Caco-2 (cell line): Measurements from ENCODE around the gene PHLDB1. TPM values are rescaled to one million over a fixed set of nuclear protein-coding genes. Genes with fewer than 3 reads are reported as not detected.

Source experiments
- BruUV-seq: library from RNA; stranded (reverse); fragments of 400-500 nt; replicated peaks from 2 replicates; lab custom pipeline; 2021; lab: Mats Ljungman, UMichigan
- CTCF ChIA-PET: fragments of 300-600 bp; sonication (Branson Sonifier 250); formaldehyde crosslinking; loops from one replicate; lab custom pipeline; 2022; ENCODE audit warnings: antibody characterized with exemption; lab: Charles Lee
- POLR2A ChIA-PET: fragments of 300-600 bp; sonication (Branson Sonifier 250); formaldehyde crosslinking; loops from one replicate; lab custom pipeline; 2022; ENCODE audit warnings: antibody characterized with exemption; lab: Charles Lee
- DNase-seq, 2 experiments: peaks; one replicate each; pipeline versions ENCODE4 v3.0.0 to v3.0.0-alpha.2; 2020 to 2022
- H3K27me3 ChIP-seq: replicated peaks from 2 replicates; pipeline ENCODE4 v1.6.0; 2011; ENCODE audit warnings: low read length; ENCODE audit not compliant: control insufficient read depth, insufficient read depth
- H3K36me3 ChIP-seq: 2 replicates; pipeline ENCODE4 v1.5.1; 2011; ENCODE audit warnings: low read length; ENCODE audit not compliant: control insufficient read depth, insufficient read depth
- H3K4me1 ChIP-seq: fragments of 250-450 bp; sonication (Bioruptor Pico); 2 replicates; pipeline ENCODE4 v1.5.1; 2020; ENCODE audit warnings: mild to moderate bottlenecking
- H3K4me3 ChIP-seq: 2 replicates; pipeline ENCODE4 v1.5.1; 2011; ENCODE audit warnings: low read depth, mild to moderate bottlenecking, control low read depth, low read length
- H3K9me3 ChIP-seq: fragments of 250-450 bp; sonication (Bioruptor Pico); 2 replicates; pipeline ENCODE4 v1.5.1; 2020; ENCODE audit warnings: mild to moderate bottlenecking, moderate library complexity
- H3K27ac Mint-ChIP-seq: one replicate; pipeline ENCODE4 v1.8.0; 2022; ENCODE audit warnings: mixed read lengths; ENCODE audit not compliant: unreplicated experiment
- H3K27me3 Mint-ChIP-seq: one replicate; pipeline ENCODE4 v1.8.0; 2022; ENCODE audit warnings: mixed read lengths; ENCODE audit not compliant: insufficient read depth, unreplicated experiment
- H3K36me3 Mint-ChIP-seq: one replicate; pipeline ENCODE4 v1.8.0; 2022; ENCODE audit warnings: mild to moderate bottlenecking, mixed read lengths; ENCODE audit not compliant: insufficient read depth, unreplicated experiment
- H3K4me1 Mint-ChIP-seq: one replicate; pipeline ENCODE4 v1.8.0; 2022; ENCODE audit warnings: low read depth, mixed read lengths; ENCODE audit not compliant: unreplicated experiment
- H3K4me3 Mint-ChIP-seq: one replicate; pipeline ENCODE4 v1.8.0; 2022; ENCODE audit warnings: mild to moderate bottlenecking, moderate library complexity, mixed read lengths; ENCODE audit not compliant: unreplicated experiment
- H3K9me3 Mint-ChIP-seq: one replicate; pipeline ENCODE4 v1.8.0; 2022; ENCODE audit warnings: mixed read lengths; ENCODE audit not compliant: unreplicated experiment
- intact Hi-C: fragments of 100-400 bp; cut with micrococcal nuclease; formaldehyde crosslinking; loops from one replicate; pipeline ENCODE4 v1.10.0; 2022; ENCODE audit not compliant: unreplicated experiment
- total RNA-seq: library from RNA; stranded (reverse); gene quantifications from 2 replicates; pipeline ENCODE4 v1.2.3, GENCODE V29; 2022
- TF ChIP-seq, protein P1 (sequence below), 2 experiments: fragments of 200-600 bp in 1 of 2; IDR thresholded peaks; 1 replicate in 1 of 2; 2 replicates in 1 of 2; pipeline versions ENCODE4 v1.5.1 to v1.8.0; 2011 to 2022; ENCODE audit warnings: antibody characterized with exemption in 1 of 2, control low read depth in 1 of 2, inconsistent platforms in 1 of 2, low read depth in 1 of 2, low read length in 1 of 2, mild to moderate bottlenecking in 1 of 2, moderate library complexity in 1 of 2; ENCODE audit not compliant: insufficient read depth in 1 of 2, severe bottlenecking in 1 of 2, unreplicated experiment in 1 of 2

Gene PHLDB1
- total RNA-seq, 1 experiment from 2014 or later: 72.1 TPM

GRCh38 chr11:118621071-118621783, 13.8 kb downstream of the PHLDB1 start:
- TF ChIP-seq, protein P1, sequence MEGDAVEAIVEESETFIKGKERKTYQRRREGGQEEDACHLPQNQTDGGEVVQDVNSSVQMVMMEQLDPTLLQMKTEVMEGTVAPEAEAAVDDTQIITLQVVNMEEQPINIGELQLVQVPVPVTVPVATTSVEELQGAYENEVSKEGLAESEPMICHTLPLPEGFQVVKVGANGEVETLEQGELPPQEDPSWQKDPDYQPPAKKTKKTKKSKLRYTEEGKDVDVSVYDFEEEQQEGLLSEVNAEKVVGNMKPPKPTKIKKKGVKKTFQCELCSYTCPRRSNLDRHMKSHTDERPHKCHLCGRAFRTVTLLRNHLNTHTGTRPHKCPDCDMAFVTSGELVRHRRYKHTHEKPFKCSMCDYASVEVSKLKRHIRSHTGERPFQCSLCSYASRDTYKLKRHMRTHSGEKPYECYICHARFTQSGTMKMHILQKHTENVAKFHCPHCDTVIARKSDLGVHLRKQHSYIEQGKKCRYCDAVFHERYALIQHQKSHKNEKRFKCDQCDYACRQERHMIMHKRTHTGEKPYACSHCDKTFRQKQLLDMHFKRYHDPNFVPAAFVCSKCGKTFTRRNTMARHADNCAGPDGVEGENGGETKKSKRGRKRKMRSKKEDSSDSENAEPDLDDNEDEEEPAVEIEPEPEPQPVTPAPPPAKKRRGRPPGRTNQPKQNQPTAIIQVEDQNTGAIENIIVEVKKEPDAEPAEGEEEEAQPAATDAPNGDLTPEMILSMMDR (IDR thresholded peaks at IDR 0.05; ENCODE audit: insufficient read depth in 1 of 2, low read depth in 1 of 2, low read length in 1 of 2, severe bottlenecking in 1 of 2, unreplicated experiment in 1 of 2): no peak
- POLR2A ChIA-PET: interaction anchor here (0.5 to 2.2 kb wide), 10 partner anchors 9 to 780 kb away, joined by 3 to 13 read pairs (median 4); partner anchors contain the start of genes ARCN1 and PHLDB1
- H3K27me3 Mint-ChIP-seq: no peaks in the 10 kb centered on the region
- peak overlapping the region; percentile 87 for H3K4me3 Mint-ChIP-seq
- no peaks in the 10 kb centered on the region for H3K9me3 ChIP-seq
- peaks cover 37% of the 10 kb centered on the region for H3K4me1 Mint-ChIP-seq
- DNase-seq: peak; percentile 96 to 97
- peaks cover 49% of the 10 kb centered on the region for H3K4me1 ChIP-seq
- H3K27me3 ChIP-seq: no peaks in the 10 kb centered on the region
- intact Hi-C loops: loop anchor here (1.0 to 5.0 kb wide), 4 partner anchors 14 to 291 kb away; partner anchors contain the start of gene PHLDB1
- 0 out of 2 replicates have a peak, but pooled peaks cover 2% of the 10 kb centered on the region for H3K36me3 ChIP-seq
- peak overlapping the region; percentile 93 for H3K27ac Mint-ChIP-seq
- CTCF ChIA-PET: interaction anchor here (0.7 to 3.2 kb wide), 15 partner anchors 8 to 504 kb away, joined by 3 to 29 read pairs (median 5); partner anchors contain the start of genes ARCN1, DDX6 and PHLDB1
- peaks cover 15% of the 10 kb centered on the region for H3K36me3 Mint-ChIP-seq
- H3K9me3 Mint-ChIP-seq: no peaks in the 10 kb centered on the region
- BruUV-seq: no TSS peak
- peak overlapping the region; percentile 63 for H3K4me3 ChIP-seq

DNA sequence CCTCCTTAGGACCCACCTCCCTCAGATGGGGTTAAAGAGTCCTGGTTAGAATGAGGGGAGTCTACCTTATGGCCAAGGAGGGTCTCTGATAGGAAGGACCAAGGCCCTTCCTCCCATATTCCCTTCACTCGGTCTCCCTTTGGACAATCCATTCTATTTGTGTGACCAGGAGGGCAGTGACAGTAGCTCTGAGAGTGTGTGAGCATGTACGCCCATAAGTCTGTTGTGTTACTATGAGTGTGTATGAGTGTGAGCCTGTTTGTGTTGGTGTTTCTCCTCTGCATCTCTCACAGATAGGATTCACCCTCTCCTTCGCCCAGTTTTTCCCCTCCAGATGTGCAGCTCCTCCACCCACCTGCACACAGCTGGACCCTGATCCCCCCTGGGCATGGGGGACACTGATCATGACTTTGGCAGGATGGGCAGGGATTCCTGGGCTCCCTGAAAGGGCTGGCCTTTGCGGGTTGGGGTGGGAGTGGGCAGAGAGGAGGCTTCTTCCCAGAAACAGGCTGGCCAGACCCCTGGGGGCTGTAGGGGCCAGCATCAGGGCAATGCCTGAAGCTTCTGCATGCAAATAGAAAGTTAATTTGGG, 14.5 kb downstream of the PHLDB1 start:
- intact Hi-C loops: loop anchor here (1.0 to 5.0 kb wide), 4 partner anchors 13 to 290 kb away; partner anchors contain the start of gene PHLDB1
- Mint-ChIP-seq H3K27ac (peak overlapping the region; percentile 93), H3K9me3 (no peaks in the 10 kb centered on the region), H3K27me3 (no peaks in the 10 kb centered on the region), H3K36me3 (peaks cover 18% of the 10 kb centered on the region), H3K4me1 (peaks cover 32% of the 10 kb centered on the region), H3K4me3 (peak overlapping the region; percentile 87)
- Histone ChIP-seq H3K4me3 (peak overlapping the region; percentile 63), H3K27me3 (no peaks in the 10 kb centered on the region), H3K36me3 (0 out of 2 replicates have a peak, but pooled peaks cover 2% of the 10 kb centered on the region), H3K4me1 (peaks cover 44% of the 10 kb centered on the region), H3K9me3 (no peaks in the 10 kb centered on the region)
- ChIA-PET CTCF (interaction anchor here (1.3 to 3.2 kb wide), 8 partner anchors 12 to 169 kb away, joined by 4 to 29 read pairs (median 14); partner anchors contain the start of genes ARCN1, DDX6 and PHLDB1), POLR2A (interaction anchor here (0.6 to 2.2 kb wide), 5 partner anchors 10 to 376 kb away, joined by 3 to 13 read pairs (median 7); partner anchors contain the start of gene PHLDB1)
- TSS peak; percentile 47 for BruUV-seq
- TF ChIP-seq, protein P1 (IDR thresholded peaks at IDR 0.05; ENCODE audit: insufficient read depth in 1 of 2, low read depth in 1 of 2, low read length in 1 of 2, severe bottlenecking in 1 of 2, unreplicated experiment in 1 of 2): no peak
- DNase-seq: no peak
